ENCODE results near the gene GFI1B.

DNA sequence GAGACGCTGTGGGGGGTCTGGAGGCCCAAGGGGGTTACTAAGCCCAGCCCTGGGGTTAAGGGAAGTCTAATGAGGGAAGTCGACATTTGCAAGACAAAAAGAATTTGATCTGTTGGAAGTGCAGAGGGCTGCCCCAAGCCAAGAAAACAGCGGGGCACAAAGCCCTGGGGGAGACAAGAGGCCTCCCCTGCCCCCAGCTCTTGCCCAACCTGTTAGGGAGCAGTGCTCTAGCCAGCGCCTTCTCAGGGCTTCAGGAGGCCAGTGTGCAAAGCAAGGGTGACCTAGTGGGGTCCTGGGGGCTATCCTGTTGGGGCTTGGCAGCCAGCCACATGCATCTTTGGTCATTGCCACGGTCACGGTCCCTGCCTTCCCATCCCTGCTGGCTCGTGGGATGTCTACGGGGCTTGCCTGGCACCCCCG, 25.2 kb downstream of the GFI1B start:
- TF ChIP-seq POLR2A (IDR thresholded peaks at IDR 0.05; ENCODE audit: extremely low read depth, insufficient read length) (no peak), MYC (IDR thresholded peaks at IDR 0.05; ENCODE audit: low read depth, low read length) (no peak)
- TF ChIP-seq, protein P1, sequence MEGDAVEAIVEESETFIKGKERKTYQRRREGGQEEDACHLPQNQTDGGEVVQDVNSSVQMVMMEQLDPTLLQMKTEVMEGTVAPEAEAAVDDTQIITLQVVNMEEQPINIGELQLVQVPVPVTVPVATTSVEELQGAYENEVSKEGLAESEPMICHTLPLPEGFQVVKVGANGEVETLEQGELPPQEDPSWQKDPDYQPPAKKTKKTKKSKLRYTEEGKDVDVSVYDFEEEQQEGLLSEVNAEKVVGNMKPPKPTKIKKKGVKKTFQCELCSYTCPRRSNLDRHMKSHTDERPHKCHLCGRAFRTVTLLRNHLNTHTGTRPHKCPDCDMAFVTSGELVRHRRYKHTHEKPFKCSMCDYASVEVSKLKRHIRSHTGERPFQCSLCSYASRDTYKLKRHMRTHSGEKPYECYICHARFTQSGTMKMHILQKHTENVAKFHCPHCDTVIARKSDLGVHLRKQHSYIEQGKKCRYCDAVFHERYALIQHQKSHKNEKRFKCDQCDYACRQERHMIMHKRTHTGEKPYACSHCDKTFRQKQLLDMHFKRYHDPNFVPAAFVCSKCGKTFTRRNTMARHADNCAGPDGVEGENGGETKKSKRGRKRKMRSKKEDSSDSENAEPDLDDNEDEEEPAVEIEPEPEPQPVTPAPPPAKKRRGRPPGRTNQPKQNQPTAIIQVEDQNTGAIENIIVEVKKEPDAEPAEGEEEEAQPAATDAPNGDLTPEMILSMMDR (IDR thresholded peaks at IDR 0.05; ENCODE audit: low read depth, low read length) = no peak

Measured in NB4 (cell line).